H1 (cell line): ENCODE measurements around the gene BFSP2. TPM values are rescaled to one million over a fixed set of nuclear protein-coding genes. Genes with fewer than 3 reads are reported as not detected.

Experiments used
- EZH2 ChIP-seq: fragments of 200-600 bp; sonication (generic); IDR thresholded peaks from 2 replicates; pipeline ENCODE4 v1.7.1; 2012; ENCODE audit warnings: low read depth, mild to moderate bottlenecking, moderate library complexity, low read length, inconsistent platforms; ENCODE audit not compliant: severe bottlenecking
- POLR2A ChIP-seq, 2 experiments: IDR thresholded peaks; 1 replicate in 1 of 2; 2 replicates in 1 of 2; pipeline ENCODE4 v1.6.1; 2011; ENCODE audit warnings: low read depth in 2 of 2, low read length in 2 of 2, mild to moderate bottlenecking in 2 of 2; ENCODE audit errors: control extremely low read depth in 1 of 2
- SP2 ChIP-seq: IDR thresholded peaks from 2 replicates; pipeline ENCODE4 v1.6.1; 2012; ENCODE audit warnings: mild to moderate bottlenecking, low read length, inconsistent platforms
- polyA plus RNA-seq, 7 experiments: library from polyadenylated mRNA; depleted of rRNA in 3 of 7; stranded (reverse) in 5 of 7; unstranded in 2 of 7; fragments of >200 nt in 5 of 7; fragments of 200-250 nt in 2 of 7; gene quantifications; 1 replicate in 5 of 7; 2 replicates in 1 of 7; 4 replicates in 1 of 7; pipeline versions ENCODE4 v1.2.1 to v1.2.3, GENCODE V29; 2011 to 2013; ENCODE audit warnings: missing spikeins in 2 of 7, mixed read lengths in 2 of 7
- total RNA-seq: library from RNA; stranded (reverse); fragmentation: NEBNext Ultra II Directional; extraction: Animal tissue kit (Norgen Biotek cat#: 25700); gene quantifications from 2 replicates; pipeline ENCODE4 v1.2.1, GENCODE V29; 2021

BFSP2 gene
- total and polyA plus RNA-seq, 2 of the 8 experiments (the other 6 are each of a cell fraction or from before 2014, with no cell fraction given) = not detected

DNA sequence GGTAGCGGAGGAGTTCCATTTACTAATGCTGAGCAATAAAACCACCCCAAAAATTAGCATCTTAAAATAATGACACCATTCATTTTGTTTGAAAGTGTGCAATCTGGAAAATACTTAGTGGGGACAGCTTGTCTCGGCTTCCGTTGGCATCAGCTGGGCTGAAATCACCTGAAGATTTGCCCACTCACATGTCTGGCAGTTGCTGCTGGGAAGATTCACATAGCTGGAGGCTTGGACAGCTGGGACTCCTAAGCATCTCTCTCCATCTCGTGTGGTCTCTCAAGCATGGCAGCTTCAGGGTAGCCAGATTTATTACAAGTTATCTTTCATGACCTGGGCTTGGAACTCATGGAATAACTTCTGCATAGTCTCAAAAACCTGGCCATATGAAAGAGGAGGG lies 38.4 kb upstream of the BFSP2 start (continued):
- TF ChIP-seq POLR2A (IDR thresholded peaks at IDR 0.05; ENCODE audit: control extremely low read depth in 1 of 2, low read depth in 2 of 2, low read length in 2 of 2) (no peak), EZH2 (no peak), SP2 (no peak)
